IPS-18a (cell line): Measurements from ENCODE around the gene MCM5.

Source experiments
- H3K27ac ChIP-seq: one replicate; pipeline ENCODE4 v1.5.1; 2013; ENCODE audit warnings: low read length
- H3K27me3 ChIP-seq: one replicate; pipeline ENCODE4 v1.6.1; 2013; ENCODE audit warnings: mild to moderate bottlenecking, low read length; ENCODE audit not compliant: control insufficient read depth, insufficient read depth
- H3K36me3 ChIP-seq: one replicate; pipeline ENCODE4 v1.6.1; 2013; ENCODE audit warnings: low read depth, low read length; ENCODE audit not compliant: control insufficient read depth
- H3K4me1 ChIP-seq: one replicate; pipeline ENCODE4 v1.6.1; 2013; ENCODE audit warnings: low read depth, low read length; ENCODE audit not compliant: control insufficient read depth
- H3K4me3 ChIP-seq: one replicate; pipeline ENCODE4 v1.5.1; 2013; ENCODE audit warnings: low read length
- H3K9ac ChIP-seq: one replicate; pipeline ENCODE4 v1.6.1; 2013; ENCODE audit warnings: mild to moderate bottlenecking, low read length, moderate library complexity
- H3K9me3 ChIP-seq: one replicate; pipeline ENCODE4 v1.6.1; 2013; ENCODE audit warnings: low read depth, low read length; ENCODE audit not compliant: control insufficient read depth

MCM5 gene

DNA sequence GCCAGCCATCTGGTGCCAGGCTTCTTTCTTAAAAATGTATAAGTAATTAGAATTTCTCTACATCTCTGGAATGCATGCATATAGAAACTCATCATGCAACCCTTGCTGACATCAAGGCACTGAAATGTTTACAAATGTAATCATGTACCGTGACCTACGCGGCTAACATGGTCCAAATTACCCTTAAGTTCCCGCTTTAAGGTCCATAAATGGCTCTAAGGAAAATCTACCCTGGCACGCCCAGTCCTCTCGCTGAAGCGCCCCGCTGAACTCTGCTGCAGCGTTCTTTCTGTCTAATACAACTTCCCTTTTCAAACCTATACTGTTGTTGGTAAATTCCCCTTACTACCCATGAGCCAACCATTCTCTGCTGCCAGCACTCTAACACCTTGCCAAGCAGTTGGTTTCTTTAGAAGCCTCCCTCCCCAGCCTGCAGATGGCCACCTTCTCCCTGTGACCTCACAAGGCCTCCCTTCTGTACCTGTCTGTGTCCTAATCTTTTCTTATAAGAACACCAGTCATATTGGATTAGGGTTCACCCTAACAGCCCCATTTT lies 32.5 kb upstream of the MCM5 start:
- Histone ChIP-seq H3K9me3 (no peaks in the 10 kb centered on the region), H3K9ac (no peak overlapping the region), H3K27ac (no peak overlapping the region), H3K27me3 (no peaks in the 10 kb centered on the region), H3K4me1 (peaks cover 6% of the 10 kb centered on the region), H3K36me3 (no peaks in the 10 kb centered on the region), H3K4me3 (no peak overlapping the region)

GRCh38 chr22:35368386-35368785 lies 31.6 kb upstream of the MCM5 start:
- Histone ChIP-seq H3K9me3 (no peaks in the 10 kb centered on the region), H3K4me1 (peaks cover 6% of the 10 kb centered on the region), H3K27me3 (no peaks in the 10 kb centered on the region), H3K4me3 (no peak overlapping the region), H3K36me3 (no peaks in the 10 kb centered on the region), H3K27ac (no peak overlapping the region), H3K9ac (no peak overlapping the region)

GRCh38 chr22:35369996-35370395 lies 29.9 kb upstream of the MCM5 start:
- no peaks in the 10 kb centered on the region for H3K9me3 ChIP-seq
- H3K27ac ChIP-seq: no peak overlapping the region
- no peaks in the 10 kb centered on the region for H3K36me3 ChIP-seq
- H3K4me1 ChIP-seq: peaks cover 6% of the 10 kb centered on the region
- H3K4me3 ChIP-seq: no peak overlapping the region
- no peaks in the 10 kb centered on the region for H3K27me3 ChIP-seq
- H3K9ac ChIP-seq: no peak overlapping the region

DNA sequence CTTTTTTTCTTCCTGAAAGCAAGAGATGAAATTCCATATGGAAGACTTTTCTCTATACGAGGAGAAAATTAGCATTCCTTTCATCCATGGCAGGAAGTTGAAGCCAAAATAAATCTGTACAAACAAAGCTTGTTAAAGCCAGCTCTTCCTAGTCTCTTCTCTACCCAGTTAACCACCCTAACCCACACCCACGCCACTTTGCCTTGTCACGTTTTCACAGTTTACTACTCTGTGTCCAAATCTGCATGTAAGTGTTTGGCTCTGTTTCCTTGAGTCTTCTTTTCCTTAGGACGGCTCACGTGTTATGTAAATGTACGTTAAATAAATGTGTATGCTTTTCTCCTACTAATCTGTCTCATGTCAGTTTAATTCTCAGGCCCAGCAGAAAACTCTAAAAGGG lies 26.2 kb upstream of the MCM5 start:
- Histone ChIP-seq H3K27me3 (no peaks in the 10 kb centered on the region), H3K9me3 (no peaks in the 10 kb centered on the region), H3K27ac (no peak overlapping the region), H3K36me3 (no peaks in the 10 kb centered on the region), H3K4me3 (no peak overlapping the region), H3K9ac (no peak overlapping the region), H3K4me1 (peaks cover 30% of the 10 kb centered on the region)

DNA sequence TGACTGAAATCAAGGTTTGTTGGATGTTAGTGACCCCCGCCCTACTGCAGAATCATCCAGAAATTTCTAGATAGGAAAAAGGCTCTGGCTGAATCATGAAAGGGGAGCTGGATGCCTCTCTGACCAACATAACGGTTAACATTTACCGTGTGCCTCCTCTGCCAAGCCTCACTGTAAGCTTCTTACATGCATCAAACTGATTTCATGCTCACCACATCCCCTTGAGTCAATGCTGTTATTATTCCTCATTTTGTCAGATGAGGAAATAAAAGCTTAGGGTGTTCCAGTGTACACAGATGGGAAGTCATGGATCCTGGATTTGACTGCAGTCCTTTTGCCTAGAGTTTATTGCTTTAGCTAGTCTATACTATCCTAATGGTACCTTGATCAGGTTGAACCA lies 24.9 kb upstream of the MCM5 start:
- no peaks in the 10 kb centered on the region for H3K27me3 ChIP-seq
- no peak overlapping the region for H3K27ac ChIP-seq
- no peaks in the 10 kb centered on the region for H3K36me3 ChIP-seq
- H3K4me3 ChIP-seq: no peak overlapping the region
- H3K9ac ChIP-seq: no peak overlapping the region
- peaks cover 34% of the 10 kb centered on the region for H3K4me1 ChIP-seq
- H3K9me3 ChIP-seq: no peaks in the 10 kb centered on the region

DNA sequence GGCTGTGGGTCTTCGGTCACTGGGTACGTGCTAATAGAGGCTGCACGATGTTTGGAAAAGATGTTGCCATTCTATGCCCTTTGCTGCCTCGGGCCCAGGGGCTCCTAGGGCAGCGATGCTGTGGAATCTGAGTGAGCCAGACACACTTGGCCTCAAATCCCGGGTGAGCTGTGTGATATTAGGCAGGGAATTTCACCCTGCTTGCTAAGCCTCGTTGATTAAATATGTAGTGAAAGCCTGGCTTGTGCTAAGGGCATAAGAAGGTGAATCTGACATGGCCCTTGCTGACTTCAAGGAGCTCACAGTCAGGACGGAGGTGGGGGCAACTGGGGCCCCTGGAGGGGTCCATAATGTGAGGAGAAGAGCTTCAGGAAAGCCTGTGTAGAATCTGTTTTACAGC lies 24.4 kb upstream of the MCM5 start:
- H3K9ac ChIP-seq: no peak overlapping the region
- peaks cover 38% of the 10 kb centered on the region for H3K4me1 ChIP-seq
- H3K36me3 ChIP-seq: no peaks in the 10 kb centered on the region
- H3K9me3 ChIP-seq: no peaks in the 10 kb centered on the region
- H3K27me3 ChIP-seq: no peaks in the 10 kb centered on the region
- no peak overlapping the region for H3K4me3 ChIP-seq
- H3K27ac ChIP-seq: no peak overlapping the region

DNA sequence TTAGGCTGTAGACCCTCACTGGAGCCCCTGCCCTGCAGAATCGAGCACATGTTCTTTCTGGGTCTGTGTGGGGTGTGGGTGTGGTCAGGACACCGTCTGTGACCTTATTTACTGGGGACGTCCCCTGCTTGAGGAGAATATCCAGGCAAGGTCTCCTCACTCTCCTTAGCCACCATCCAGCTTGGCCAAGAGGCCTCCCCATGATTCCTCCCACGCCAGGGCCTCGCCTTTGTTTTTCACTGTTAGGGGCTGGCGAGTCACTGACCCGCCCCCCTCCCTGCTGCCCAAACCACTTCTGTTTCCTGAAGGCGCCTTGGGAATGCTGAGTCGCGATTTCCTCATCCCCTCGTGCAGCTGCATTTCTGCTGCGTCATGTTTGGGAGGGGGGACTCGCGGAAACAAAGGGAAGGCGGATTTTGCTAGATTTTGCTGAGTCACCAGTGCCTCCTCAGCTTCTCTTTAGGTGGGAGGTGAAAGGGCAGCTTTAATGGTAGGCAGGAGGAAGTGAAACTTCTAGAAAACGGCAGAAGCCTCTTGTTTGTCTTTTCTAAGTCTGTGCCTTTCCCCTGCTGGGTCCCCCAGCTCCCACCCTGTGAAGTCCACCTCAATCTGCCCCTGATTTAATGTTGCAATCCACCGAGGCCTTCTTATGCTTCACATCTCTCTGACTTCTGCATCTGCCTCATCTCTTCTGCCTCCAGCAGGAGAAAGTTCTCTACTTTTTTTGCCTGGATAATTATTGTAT lies 23.0 kb upstream of the MCM5 start:
- Histone ChIP-seq H3K4me1 (peaks cover 43% of the 10 kb centered on the region), H3K27ac (peak overlapping the region; percentile 65), H3K4me3 (no peak overlapping the region), H3K27me3 (peaks cover 8% of the 10 kb centered on the region), H3K36me3 (no peaks in the 10 kb centered on the region), H3K9ac (peak overlapping the region; percentile 54), H3K9me3 (no peaks in the 10 kb centered on the region)

DNA sequence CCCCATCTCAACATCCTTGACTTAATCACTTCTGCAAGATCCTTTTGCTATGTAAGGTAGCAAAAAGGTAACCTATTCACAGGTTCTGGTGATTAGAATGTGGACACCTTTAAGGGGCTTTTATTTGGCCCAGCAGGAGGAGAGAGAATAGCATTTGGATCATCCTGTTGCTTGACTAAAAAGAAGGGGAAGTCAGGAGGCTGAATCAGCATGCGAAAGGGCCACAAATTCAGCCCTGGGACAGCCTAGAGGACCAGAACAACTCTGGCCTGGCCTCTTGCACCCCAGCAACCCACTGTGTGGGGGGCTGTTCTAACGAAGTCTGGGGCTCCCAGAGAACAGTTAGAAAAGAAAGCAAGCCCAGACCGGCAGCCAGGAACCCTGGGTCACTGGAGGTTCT lies 22.2 kb upstream of the MCM5 start:
- peak overlapping the region; percentile 65 for H3K27ac ChIP-seq
- peak overlapping the region; percentile 54 for H3K9ac ChIP-seq
- H3K4me1 ChIP-seq: peaks cover 40% of the 10 kb centered on the region
- peaks cover 8% of the 10 kb centered on the region for H3K27me3 ChIP-seq
- no peak overlapping the region for H3K4me3 ChIP-seq
- no peaks in the 10 kb centered on the region for H3K36me3 ChIP-seq
- H3K9me3 ChIP-seq: no peaks in the 10 kb centered on the region

GRCh38 chr22:35378621-35379020 lies 21.3 kb upstream of the MCM5 start:
- peaks cover 40% of the 10 kb centered on the region for H3K4me1 ChIP-seq
- H3K9ac ChIP-seq: no peak overlapping the region
- no peaks in the 10 kb centered on the region for H3K9me3 ChIP-seq
- H3K36me3 ChIP-seq: no peaks in the 10 kb centered on the region
- no peak overlapping the region for H3K4me3 ChIP-seq
- H3K27me3 ChIP-seq: peaks cover 8% of the 10 kb centered on the region
- no peak overlapping the region for H3K27ac ChIP-seq

DNA sequence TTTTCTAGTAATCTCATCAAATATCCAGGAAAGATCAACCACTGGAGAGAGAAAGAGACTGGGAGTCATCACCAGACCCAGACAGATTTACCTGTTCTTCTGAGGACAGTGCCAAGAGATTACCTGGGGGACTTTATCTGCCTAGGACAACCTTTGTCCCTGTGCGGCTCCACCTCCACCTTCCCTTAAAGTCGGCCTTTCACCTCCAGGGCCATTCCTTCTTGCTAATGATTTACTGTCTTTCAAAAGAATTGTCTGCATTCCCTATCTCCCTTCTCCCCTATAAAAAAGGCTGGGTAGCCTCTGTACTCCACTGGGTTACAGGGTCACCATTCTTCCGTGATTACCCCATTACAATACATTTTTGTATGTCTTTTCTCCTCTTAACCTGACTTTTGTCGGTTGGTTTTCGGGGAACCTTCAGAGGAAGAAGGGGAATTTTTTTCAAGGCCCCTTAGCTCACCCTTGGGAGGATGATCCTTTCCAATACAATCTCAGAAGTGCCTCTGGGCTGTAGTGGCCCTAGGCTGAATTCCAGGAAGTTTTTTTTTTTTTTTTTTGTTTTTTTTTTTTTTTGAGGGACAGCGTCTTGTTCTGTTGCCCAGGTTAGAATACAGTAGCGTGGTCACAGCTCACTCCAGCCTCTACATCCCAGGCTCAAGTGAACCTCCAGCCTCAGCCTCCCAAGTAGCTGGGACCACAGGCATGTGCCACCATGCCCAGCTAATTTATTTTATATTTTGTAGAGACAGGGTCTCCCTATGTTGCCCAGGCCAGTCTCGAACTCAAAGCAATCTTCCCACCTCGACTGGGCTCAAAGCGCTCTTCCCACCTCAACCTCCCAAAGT lies 20.6 kb upstream of the MCM5 start:
- no peaks in the 10 kb centered on the region for H3K36me3 ChIP-seq
- no peak overlapping the region for H3K27ac ChIP-seq
- no peak overlapping the region for H3K4me3 ChIP-seq
- H3K4me1 ChIP-seq: peaks cover 40% of the 10 kb centered on the region
- H3K9me3 ChIP-seq: no peaks in the 10 kb centered on the region
- no peak overlapping the region for H3K9ac ChIP-seq
- peaks cover 8% of the 10 kb centered on the region for H3K27me3 ChIP-seq

DNA sequence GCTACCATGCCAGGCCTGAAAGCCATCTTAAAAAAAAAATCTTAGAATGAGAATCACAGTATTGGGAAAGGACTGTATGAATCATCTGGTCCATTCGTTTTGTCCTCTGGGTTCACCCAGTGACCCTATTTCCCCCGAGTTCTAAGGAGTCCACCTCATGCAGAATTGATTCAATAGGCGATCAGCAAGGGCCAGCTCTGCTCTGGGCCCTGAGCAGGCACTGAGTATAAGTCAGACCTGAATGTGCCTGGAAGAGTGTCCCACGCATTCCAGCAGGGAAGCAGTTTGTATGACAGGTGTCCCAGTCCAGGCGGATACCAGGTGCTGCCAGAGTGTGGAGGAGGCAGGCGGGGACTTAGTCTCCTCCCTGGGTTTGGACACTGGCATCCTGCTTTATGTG lies 19.9 kb upstream of the MCM5 start:
- peaks cover 40% of the 10 kb centered on the region for H3K4me1 ChIP-seq
- no peak overlapping the region for H3K4me3 ChIP-seq
- H3K27me3 ChIP-seq: peaks cover 8% of the 10 kb centered on the region

More for the DNA sequence above, 19.9 kb upstream of the MCM5 start:
- no peak overlapping the region for H3K27ac ChIP-seq
- no peaks in the 10 kb centered on the region for H3K36me3 ChIP-seq
- H3K9ac ChIP-seq: no peak overlapping the region
- H3K9me3 ChIP-seq: no peaks in the 10 kb centered on the region
